Measurements from ENCODE around the gene RNF128. TPM values are rescaled to one million over a fixed set of nuclear protein-coding genes. Genes with fewer than 3 reads are reported as not detected.

The RNF128 gene
- total and polyA plus RNA-seq, 2 donors (not counting 3 experiments of a cell fraction or from before 2014, with no cell fraction given), result not detected

GRCh38 chrX:106734827-106735226 is 8.3 kb downstream of the RNF128 start:
- H3K9me1 ChIP-seq (replicated peaks; ENCODE audit: control insufficient read depth, extremely low read depth, insufficient read depth, low read length), result no peaks in the 10 kb centered on the region
- H3K9ac ChIP-seq (replicated peaks; ENCODE audit: extremely low read depth, insufficient read depth, low read length), result no peak overlapping the region
- no peaks in the 10 kb centered on the region for H4K20me1 ChIP-seq (replicated peaks; ENCODE audit: control insufficient read depth, extremely low read depth, insufficient read depth, low read length)
- POLR2A ChIA-PET, result no interaction called here
- FAIRE-seq (no peak), DNase-seq (ENCODE audit: low read depth, low spot score) (no peak)
- H3K27me3 ChIP-seq (ENCODE audit: control insufficient read depth in 2 of 2, insufficient read depth in 2 of 2, low read length in 2 of 2), result no peaks in the 10 kb centered on the region
- TF ChIP-seq POLR2AphosphoS5 (IDR thresholded peaks at IDR 0.05; ENCODE audit: insufficient read depth, low read depth, low read length) (no peak), JUN (IDR thresholded peaks at IDR 0.05; ENCODE audit: borderline replicate concordance, insufficient read depth, insufficient read length, low read depth) (no peak), GATA2 (IDR thresholded peaks at IDR 0.05; ENCODE audit: insufficient read depth, insufficient read length, low read depth, low read length) (no peak), FOS (IDR thresholded peaks at IDR 0.05; ENCODE audit: borderline replicate concordance, insufficient read depth, low read length) (no peak), MYC (IDR thresholded peaks at IDR 0.05; ENCODE audit: low read depth, low read length) (no peak), POLR2A (IDR thresholded peaks at IDR 0.05; ENCODE audit: low read depth, low read length) (no peak), EZH2 (IDR thresholded peaks at IDR 0.05; ENCODE audit: borderline replicate concordance, low read depth, low read length, severe bottlenecking) (no peak)
- TF ChIP-seq, protein P1, sequence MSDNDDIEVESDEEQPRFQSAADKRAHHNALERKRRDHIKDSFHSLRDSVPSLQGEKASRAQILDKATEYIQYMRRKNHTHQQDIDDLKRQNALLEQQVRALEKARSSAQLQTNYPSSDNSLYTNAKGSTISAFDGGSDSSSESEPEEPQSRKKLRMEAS (IDR thresholded peaks at IDR 0.05; ENCODE audit: insufficient read depth, insufficient read length), result no peak
- TF ChIP-seq, protein P2, sequence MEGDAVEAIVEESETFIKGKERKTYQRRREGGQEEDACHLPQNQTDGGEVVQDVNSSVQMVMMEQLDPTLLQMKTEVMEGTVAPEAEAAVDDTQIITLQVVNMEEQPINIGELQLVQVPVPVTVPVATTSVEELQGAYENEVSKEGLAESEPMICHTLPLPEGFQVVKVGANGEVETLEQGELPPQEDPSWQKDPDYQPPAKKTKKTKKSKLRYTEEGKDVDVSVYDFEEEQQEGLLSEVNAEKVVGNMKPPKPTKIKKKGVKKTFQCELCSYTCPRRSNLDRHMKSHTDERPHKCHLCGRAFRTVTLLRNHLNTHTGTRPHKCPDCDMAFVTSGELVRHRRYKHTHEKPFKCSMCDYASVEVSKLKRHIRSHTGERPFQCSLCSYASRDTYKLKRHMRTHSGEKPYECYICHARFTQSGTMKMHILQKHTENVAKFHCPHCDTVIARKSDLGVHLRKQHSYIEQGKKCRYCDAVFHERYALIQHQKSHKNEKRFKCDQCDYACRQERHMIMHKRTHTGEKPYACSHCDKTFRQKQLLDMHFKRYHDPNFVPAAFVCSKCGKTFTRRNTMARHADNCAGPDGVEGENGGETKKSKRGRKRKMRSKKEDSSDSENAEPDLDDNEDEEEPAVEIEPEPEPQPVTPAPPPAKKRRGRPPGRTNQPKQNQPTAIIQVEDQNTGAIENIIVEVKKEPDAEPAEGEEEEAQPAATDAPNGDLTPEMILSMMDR (IDR thresholded peaks at IDR 0.05; ENCODE audit: extremely low read depth in 1 of 2, insufficient read depth in 1 of 2, low read depth in 1 of 2, low read length in 2 of 2), result no peak
- no peak overlapping the region for H3K4me2 ChIP-seq (ENCODE audit: insufficient read depth, low read length)
- no peak overlapping the region for H3K4me3 ChIP-seq (replicated peaks in 1 of 3; ENCODE audit: insufficient read depth in 1 of 3, low read depth in 1 of 3, low read length in 3 of 3)
- no peak overlapping the region for H3K27ac ChIP-seq (ENCODE audit: insufficient read depth, low read depth, low read length)
- intact Hi-C loops (cut with micrococcal nuclease) (no loop called here), dilution Hi-C loops (cut with MboI; ENCODE audit: extremely low pct_ligation_motif_present, low sequenced_read_pairs) (no loop called here)
- BruUV-seq (replicated peaks), result no TSS peak
- no peak overlapping the region for H2AFZ ChIP-seq (ENCODE audit: low read depth, low read length)
- no peaks in the 10 kb centered on the region for H3K9me3 ChIP-seq (replicated peaks; ENCODE audit: control insufficient read depth, insufficient read depth, low read length)
- no peaks in the 10 kb centered on the region for H3K4me1 ChIP-seq (ENCODE audit: control insufficient read depth, extremely low read depth, insufficient read depth, low read length)
- CTCF ChIA-PET, result no interaction called here
- H3K79me2 ChIP-seq (ENCODE audit: control insufficient read depth, insufficient read depth, low read length), result no peaks in the 10 kb centered on the region
- H3K36me3 ChIP-seq (ENCODE audit: control insufficient read depth in 2 of 2, extremely low read depth in 1 of 2, insufficient read depth in 2 of 2, low read length in 2 of 2), result no peaks in the 10 kb centered on the region

Measured in endothelial cell of umbilical vein (primary cell).